Lower leg skin (tissue), 3 donors: ENCODE data around the gene PITPNC1.
"Not testable (repeated sequence)": the region's sequence is repeated elsewhere in the genome, so short reads cannot be mapped to it uniquely, and the experiment has no call there.

ENCODE experiments used
- CTCF ChIP-seq, 3 donors: fragments of 450-650 bp; IDR thresholded peaks; one replicate each; pipeline ENCODE4 v1.5.1; 2016; ENCODE audit warnings: antibody characterized with exemption in 3 of 3, mild to moderate bottlenecking in 3 of 3, moderate library complexity in 2 of 3
- POLR2A ChIP-seq, 2 donors: fragments of 450-650 bp; IDR thresholded peaks; one replicate each; pipeline ENCODE4 v1.6.1; 2016 to 2017; ENCODE audit warnings: antibody characterized with exemption in 2 of 2, mild to moderate bottlenecking in 1 of 2, moderate library complexity in 1 of 2

DNA sequence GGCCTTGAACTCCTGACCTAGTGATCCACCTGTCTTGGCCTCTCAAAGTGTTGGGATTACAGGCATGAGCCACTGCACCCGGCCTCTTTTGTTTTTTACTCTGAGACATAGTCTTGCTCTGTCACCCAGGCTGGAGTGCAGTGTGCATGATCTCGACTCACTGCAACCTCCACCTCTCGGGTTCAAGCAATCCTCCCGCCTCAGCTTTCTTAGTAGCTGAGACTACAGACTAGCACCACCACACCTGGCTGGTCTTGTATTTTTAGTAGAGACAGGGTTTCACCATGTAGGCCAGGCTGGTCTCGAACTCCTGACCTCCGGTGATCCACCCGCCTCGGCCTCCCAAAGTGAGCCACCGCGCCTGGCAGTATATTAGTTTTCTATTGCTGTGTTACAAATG, 11.5 kb downstream of the PITPNC1 start:
- not testable (repeated sequence) for TF ChIP-seq CTCF, POLR2A (IDR thresholded peaks at IDR 0.05)
